Measurements from ENCODE around the gene INPP5A.

INPP5A gene

DNA sequence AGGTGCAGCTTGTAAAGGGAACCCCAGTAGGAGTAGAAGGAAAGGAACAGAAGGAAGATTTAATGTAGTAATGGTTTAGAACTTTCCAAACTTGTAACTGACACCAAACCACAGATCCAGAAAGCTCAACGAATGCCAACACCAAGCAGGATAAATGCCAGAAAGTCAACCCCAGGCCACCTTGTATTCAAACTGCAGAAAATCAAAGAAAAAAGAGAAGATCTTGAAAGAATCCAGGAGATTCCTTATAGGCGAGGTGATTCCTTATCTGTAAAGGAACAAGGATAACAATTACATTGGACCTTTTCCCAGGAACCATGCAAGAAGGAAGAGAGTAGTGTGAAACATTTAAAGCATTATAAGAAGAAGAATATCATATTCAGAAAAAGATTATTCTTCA, 154.7 kb downstream of the INPP5A start:
- Histone ChIP-seq H3K4me3 (replicated peaks; ENCODE audit: insufficient read depth, low read length) (no peak overlapping the region), H3K27ac (replicated peaks) (no peak overlapping the region)
- TF ChIP-seq, protein P1, sequence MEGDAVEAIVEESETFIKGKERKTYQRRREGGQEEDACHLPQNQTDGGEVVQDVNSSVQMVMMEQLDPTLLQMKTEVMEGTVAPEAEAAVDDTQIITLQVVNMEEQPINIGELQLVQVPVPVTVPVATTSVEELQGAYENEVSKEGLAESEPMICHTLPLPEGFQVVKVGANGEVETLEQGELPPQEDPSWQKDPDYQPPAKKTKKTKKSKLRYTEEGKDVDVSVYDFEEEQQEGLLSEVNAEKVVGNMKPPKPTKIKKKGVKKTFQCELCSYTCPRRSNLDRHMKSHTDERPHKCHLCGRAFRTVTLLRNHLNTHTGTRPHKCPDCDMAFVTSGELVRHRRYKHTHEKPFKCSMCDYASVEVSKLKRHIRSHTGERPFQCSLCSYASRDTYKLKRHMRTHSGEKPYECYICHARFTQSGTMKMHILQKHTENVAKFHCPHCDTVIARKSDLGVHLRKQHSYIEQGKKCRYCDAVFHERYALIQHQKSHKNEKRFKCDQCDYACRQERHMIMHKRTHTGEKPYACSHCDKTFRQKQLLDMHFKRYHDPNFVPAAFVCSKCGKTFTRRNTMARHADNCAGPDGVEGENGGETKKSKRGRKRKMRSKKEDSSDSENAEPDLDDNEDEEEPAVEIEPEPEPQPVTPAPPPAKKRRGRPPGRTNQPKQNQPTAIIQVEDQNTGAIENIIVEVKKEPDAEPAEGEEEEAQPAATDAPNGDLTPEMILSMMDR (IDR thresholded peaks at IDR 0.05; ENCODE audit: insufficient read depth, low read length): no peak
- TF ChIP-seq GABPA (IDR thresholded peaks at IDR 0.05; ENCODE audit: low read depth): no peak
- TF ChIP-seq POLR2AphosphoS5 (IDR thresholded peaks at IDR 0.05; ENCODE audit: low read depth): no peak
- TF ChIP-seq, protein P2, sequence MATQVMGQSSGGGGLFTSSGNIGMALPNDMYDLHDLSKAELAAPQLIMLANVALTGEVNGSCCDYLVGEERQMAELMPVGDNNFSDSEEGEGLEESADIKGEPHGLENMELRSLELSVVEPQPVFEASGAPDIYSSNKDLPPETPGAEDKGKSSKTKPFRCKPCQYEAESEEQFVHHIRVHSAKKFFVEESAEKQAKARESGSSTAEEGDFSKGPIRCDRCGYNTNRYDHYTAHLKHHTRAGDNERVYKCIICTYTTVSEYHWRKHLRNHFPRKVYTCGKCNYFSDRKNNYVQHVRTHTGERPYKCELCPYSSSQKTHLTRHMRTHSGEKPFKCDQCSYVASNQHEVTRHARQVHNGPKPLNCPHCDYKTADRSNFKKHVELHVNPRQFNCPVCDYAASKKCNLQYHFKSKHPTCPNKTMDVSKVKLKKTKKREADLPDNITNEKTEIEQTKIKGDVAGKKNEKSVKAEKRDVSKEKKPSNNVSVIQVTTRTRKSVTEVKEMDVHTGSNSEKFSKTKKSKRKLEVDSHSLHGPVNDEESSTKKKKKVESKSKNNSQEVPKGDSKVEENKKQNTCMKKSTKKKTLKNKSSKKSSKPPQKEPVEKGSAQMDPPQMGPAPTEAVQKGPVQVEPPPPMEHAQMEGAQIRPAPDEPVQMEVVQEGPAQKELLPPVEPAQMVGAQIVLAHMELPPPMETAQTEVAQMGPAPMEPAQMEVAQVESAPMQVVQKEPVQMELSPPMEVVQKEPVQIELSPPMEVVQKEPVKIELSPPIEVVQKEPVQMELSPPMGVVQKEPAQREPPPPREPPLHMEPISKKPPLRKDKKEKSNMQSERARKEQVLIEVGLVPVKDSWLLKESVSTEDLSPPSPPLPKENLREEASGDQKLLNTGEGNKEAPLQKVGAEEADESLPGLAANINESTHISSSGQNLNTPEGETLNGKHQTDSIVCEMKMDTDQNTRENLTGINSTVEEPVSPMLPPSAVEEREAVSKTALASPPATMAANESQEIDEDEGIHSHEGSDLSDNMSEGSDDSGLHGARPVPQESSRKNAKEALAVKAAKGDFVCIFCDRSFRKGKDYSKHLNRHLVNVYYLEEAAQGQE (IDR thresholded peaks at IDR 0.05; ENCODE audit: insufficient replicate concordance, low read depth): no peak
- TF ChIP-seq SPI1 (IDR thresholded peaks at IDR 0.05; ENCODE audit: borderline replicate concordance, low read depth): no peak

DNA sequence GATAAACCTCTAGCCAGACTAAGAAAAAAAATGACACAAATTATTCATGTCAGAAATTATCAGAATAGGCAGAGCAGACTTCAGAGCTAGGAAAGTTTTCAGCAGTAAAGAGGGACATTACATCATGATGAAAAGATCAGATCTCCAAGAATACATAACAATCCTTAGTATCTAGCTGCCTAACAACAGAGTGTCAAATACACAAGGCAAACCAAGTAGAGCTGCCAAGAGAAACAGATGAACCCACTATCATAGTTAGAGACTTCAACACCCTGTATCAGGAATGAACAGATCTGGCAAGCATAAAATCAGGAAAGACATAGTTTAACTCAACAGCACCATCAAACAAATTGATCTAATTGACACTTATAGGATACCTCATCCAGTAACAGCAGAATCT, 156.1 kb downstream of the INPP5A start:
- Histone ChIP-seq H3K4me3 (replicated peaks; ENCODE audit: insufficient read depth, low read length) (no peak overlapping the region), H3K27me3 (ENCODE audit: insufficient read depth, poor library complexity, severe bottlenecking) (no peaks in the 10 kb centered on the region), H3K27ac (replicated peaks) (no peak overlapping the region)
- TF ChIP-seq, protein P2 (IDR thresholded peaks at IDR 0.05; ENCODE audit: insufficient replicate concordance, low read depth): no peak
- no peak for TF ChIP-seq SPI1 (IDR thresholded peaks at IDR 0.05; ENCODE audit: borderline replicate concordance, low read depth)
- no peak for TF ChIP-seq POLR2AphosphoS5 (IDR thresholded peaks at IDR 0.05; ENCODE audit: low read depth)
- TF ChIP-seq GABPA (IDR thresholded peaks at IDR 0.05; ENCODE audit: low read depth): no peak
- no peak for DNase-seq (ENCODE audit: low read depth in 1 of 2, low spot score in 1 of 2)

More for the DNA sequence above, 154.7 kb downstream of the INPP5A start:
- H3K27me3 ChIP-seq (ENCODE audit: insufficient read depth, poor library complexity, severe bottlenecking): no peaks in the 10 kb centered on the region
- no peak for DNase-seq (ENCODE audit: low read depth in 1 of 2, low spot score in 1 of 2)

DNA sequence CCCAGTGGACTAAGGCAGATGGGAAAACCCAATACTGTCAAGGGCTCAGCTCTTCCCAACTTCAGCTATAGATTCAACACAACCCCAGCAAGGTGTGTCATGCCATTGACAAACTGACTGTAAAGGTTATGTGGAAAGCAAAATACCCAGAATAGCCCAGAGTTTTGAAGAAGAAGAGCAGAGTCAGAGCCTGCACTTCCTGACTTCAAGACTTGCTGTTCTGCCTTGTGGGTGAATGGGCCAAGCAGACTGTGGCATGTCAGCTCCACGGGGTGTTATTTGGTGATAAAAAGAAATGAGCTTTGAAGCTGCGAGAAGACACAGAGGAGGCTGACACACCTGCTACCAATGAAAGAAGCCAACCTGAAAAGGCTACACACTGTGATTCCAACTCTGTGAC, 158.6 kb downstream of the INPP5A start:
- no peak for DNase-seq (ENCODE audit: low read depth in 1 of 2, low spot score in 1 of 2)
- TF ChIP-seq, protein P1 (IDR thresholded peaks at IDR 0.05; ENCODE audit: insufficient read depth, low read length): no peak
- no peak for TF ChIP-seq SPI1 (IDR thresholded peaks at IDR 0.05; ENCODE audit: borderline replicate concordance, low read depth)
- TF ChIP-seq, protein P2 (IDR thresholded peaks at IDR 0.05; ENCODE audit: insufficient replicate concordance, low read depth): no peak
- no peak for TF ChIP-seq POLR2AphosphoS5 (IDR thresholded peaks at IDR 0.05; ENCODE audit: low read depth)
- TF ChIP-seq GABPA (IDR thresholded peaks at IDR 0.05; ENCODE audit: low read depth): no peak
- H3K27me3 ChIP-seq (ENCODE audit: insufficient read depth, poor library complexity, severe bottlenecking): no peaks in the 10 kb centered on the region
- no peak overlapping the region for H3K4me3 ChIP-seq (replicated peaks; ENCODE audit: insufficient read depth, low read length)
- H3K27ac ChIP-seq (replicated peaks): no peak overlapping the region
